HS-27A (cell line): ENCODE measurements around the gene EVI5L.
A peak's percentile ranks its signal among the peaks of the same experiment; 100 is the strongest.
"Not testable (repeated sequence)": the region's sequence is repeated elsewhere in the genome, so short reads cannot be mapped to it uniquely, and the experiment has no call there.

ENCODE experiments used
- DNase-seq: peaks from one replicate; pipeline ENCODE4 v3.0.0-alpha.2; 2012; ENCODE audit warnings: low read depth, missing footprints

Gene EVI5L

DNA sequence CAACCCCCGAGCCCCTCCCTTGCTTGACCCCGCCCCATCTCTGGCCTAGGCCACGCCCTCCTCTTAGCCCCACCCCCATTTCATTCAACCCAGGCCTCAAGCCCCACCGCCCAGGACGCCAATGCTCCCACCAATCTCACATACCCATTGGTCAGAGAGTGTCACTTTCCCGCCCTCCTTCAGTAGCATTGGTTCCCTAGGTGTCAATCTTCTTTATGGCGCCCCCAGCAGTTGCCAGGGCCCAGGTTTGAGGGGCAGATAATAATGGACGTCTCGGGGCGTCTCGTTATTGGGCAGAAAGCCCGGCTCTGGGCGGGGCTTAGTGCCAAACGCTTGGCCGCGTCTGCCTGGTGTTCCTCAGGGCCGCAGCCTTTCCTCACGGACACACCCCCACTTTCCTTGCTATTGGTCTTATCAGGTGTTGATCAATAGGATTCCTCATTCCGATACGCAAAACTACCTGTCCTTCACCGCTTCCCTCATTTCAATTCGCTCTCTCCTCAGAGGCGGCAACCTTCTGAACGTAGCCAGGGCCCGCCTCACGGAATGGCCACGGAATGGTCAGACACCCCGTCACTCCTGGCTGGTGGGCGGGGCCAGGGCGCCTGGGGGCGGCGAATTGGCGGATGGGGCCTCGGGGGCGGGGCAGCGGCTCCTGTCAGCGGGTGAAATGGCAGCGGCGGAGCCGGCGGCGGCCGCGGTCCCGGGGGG, at the start of gene EVI5L:
TSS of gene EVI5L (plus strand) at position 658 of the 711 bp plus-strand sequence. CDS start 16,325 bp downstream, outside the sequence.
- peak; percentile 99 for DNase-seq

GRCh38 chr19:7781157-7781556, 48.9 kb upstream of the EVI5L start:
- no peak for DNase-seq

DNA sequence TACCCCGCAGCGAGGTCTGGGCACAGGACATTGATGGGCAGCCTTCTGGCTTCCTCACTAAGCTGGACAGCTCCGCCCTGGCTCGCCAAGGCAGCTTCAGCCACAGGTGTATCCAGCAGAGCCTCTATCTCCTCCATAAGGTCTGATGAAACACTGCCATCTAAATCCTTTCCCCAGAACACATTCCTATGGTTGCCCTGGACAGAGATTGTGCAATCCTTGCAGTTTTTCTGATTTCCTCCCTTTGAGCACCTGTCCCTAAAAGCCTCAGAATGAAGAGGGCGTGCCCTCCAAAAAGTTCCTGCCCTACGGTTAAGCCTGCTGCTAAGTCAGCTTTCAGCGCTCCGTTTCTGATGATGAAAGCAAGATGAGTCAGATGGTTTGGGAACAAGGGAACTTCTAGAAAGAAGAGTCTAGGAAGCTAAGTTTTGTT, 46.0 kb upstream of the EVI5L start:
- DNase-seq = no peak

DNA sequence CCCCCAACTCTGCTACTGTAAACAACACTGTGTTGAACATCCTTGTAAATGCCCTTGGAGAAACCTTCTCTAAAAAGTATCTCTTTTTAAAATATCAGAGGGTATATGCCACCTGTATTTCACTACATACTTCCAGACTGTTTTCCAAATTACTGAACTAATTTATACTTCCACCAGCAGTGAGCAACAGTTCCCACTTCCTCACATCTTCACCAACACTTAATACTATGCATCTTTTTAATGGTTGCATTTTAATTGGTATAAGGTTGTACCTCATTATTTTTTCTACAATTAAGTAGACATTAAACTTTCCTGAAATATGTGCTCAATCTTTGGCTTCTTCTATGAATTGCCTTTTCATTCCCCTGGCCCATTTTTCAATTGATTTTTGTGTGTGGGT, 45.2 kb upstream of the EVI5L start:
- no peak for DNase-seq

DNA sequence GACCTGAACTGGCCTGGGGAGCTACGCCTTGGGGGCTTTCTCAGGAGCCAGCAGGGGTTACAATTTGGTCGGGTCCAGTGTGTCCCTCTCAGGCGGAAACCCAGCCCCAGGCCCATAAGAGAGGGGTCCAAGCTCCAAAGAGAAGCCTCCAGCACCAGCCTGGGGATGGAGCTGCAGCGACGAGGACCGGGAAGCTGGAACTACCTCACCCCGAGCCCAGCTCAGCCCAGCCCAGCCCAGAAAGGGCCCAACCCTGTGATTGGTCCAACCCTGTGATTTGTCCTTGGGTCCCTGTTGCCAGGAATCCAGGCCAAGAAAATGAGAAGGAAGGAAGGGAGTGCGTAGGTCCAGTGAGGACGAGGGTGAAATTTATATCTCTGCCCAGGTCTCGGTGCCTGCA, 42.9 kb upstream of the EVI5L start:
- DNase-seq = no peak

GRCh38 chr19:7787602-7788177, 42.3 kb upstream of the EVI5L start:
- no peak for DNase-seq

DNA sequence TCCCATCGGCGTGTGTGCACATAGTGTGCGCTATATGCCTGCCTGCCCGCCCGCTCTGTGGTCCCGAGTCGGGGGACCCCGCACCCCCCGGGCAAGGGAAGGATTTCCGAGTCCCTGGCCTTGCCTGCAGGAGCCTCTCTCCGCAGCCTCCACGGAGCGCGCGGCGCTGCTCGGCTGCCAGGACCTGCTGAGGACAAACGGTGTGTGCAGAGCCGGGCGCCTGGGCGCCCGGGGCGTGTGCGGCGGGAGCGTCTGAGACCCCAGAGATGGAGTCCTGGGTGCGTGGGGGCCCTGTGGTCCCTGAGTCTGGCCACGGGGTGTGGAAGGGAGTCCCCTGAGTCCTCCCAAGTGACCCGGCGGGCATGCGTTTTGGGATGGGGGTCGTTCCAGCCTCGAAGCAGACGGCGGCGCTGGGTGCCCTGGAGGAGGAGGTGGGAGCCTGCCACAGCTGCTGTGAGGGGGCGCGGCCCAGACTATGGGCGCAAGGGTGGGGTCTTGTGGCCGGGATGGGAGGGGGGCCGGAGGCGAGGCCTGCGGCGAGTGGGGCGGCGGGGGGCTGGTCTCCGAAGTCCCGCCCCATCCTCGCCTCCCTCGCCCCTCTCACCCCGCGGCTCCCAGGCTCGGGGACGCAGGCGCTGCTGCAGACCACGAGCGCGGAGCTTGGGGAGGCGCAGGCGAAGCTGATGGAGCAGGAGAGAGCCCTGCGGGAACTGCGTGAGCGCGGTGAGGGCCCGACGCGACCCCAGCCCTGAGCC, 41.7 kb upstream of the EVI5L start:
- DNase-seq = no peak

- no peak for DNase-seq
Measured at GRCh38 chr19:7788933-7789323, 41.1 kb upstream of the EVI5L start.

DNA sequence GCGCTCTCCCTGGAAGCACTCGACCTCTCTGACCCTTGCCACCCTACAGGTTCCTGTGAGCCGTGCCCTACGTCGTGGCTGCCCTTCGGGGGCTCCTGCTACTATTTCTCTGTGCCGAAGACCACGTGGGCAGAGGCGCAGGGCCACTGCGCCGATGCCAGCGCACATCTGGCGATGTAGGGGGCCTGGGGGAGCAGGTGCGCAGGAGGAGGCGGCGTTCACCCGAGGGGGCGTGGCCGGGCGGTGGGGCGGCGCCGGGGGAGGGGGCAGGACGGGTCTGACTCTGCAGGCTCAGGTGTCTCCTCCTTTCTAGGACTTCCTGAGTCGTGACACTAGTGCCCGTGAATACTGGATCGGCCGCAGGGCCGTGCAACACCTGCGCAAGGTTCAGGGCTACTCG, 40.6 kb upstream of the EVI5L start:
- no peak for DNase-seq

- no peak for DNase-seq
Measured at GRCh38 chr19:7790416-7790815, 39.6 kb upstream of the EVI5L start.

DNA sequence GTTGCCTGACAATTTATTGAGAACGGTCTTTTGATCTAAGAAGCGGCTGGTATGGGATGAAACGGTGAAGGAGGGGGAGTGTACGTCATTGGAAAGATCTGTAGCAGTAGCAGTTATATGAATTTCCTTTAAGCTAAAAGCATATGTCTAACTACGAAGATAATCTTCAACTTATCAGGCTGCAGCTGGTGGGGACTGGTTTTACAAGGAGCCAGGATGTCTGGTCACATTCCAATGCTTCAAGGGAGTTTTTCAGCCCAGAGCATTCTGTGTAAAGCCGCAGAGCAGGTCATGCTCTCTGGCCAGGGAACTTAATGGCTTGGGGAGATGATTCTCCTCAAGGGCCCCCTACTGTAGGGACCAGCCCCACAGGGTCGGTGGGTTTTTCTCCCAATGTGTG, 37.7 kb upstream of the EVI5L start:
- no peak for DNase-seq

DNA sequence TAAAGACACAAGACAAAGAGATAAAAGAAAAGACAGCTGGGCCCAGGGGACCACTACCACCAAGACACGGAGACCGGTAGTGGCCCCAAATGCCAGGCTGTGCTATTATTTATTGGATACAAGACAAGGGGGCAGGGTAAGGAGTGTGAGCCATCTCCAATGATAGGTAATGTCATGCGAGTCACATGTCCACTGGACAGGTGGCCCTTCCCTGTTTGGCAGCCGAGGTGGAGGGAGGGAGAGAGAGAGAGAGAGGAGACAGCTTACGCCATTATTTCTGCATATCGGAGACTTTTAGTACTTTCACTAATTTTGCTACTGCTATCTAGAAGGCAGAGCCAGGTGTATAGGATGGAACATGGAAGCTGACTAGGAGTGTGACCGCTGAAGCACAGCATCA, 37.3 kb upstream of the EVI5L start:
- not testable (repeated sequence) for DNase-seq

DNA sequence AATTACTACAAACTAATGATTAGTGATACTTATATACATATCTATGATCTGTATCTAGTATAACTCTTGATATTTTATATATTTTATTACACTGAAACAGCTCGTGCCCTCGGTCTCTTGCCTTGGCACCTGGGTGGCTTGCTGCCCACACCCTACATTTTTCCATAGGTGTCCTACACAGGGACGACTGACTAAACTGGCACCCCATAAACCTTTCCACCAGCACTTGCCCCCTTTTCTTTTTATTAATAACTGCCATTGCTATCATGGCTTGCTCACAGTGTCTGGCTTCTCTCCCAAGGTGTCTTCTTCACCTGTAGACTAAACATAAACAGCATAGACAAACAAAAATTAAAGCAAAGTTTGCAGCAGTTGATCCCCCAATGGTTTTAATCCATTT, 36.5 kb upstream of the EVI5L start:
- DNase-seq = no peak

DNA sequence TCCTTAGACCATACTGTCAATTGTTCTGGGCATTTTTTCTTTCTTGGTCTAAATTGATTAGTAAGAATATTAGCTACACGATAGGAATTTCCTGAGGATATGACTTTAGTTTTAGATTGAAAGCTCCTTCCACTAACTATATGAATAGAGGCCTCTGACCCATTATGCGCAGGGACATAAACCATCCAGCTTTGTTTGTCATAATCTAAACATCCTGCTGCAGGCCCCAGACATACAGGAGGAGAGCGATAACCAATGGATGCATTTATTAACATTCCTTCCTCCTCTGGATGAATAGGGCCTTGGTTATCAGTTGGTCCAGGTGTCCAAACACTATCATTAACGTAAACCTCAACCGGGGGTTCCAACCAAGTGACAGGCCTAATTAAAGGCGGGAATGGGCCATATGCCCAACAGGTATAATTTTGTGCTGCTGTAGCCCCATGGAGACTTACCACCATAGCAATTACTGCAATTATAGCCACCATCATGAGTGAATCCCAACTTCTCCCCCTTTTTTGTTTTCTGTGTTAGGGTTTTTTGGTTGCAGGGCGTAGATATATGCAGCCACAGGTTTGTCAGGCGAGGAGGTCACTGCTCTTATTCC, 34.4 kb upstream of the EVI5L start:
- DNase-seq = no peak

- DNase-seq = peak; percentile 15
Measured at GRCh38 chr19:7799640-7800355, 30.2 kb upstream of the EVI5L start.

GRCh38 chr19:7801020-7801570, 28.9 kb upstream of the EVI5L start:
- no peak for DNase-seq

DNA sequence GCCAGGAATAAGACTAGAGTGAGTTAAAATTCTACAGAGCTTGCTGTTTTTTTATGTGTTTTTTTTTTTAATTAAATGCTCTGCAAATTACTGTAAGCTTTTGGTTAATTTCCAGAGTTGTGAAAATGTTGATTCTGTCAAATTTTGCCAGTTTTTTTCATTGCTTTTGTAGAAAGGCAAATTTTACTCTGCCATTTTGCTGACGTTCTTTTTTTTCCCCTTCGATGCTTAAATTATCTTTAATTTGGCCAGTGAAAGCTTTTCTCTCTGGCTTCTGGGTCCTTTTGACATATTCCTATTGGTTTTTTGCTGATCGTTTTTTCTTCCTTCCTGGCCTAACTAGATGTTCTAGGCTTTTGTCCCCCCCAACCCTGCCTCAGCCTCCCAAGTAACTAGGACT, 23.8 kb upstream of the EVI5L start:
- DNase-seq = no peak

GRCh38 chr19:7806876-7807275, 23.1 kb upstream of the EVI5L start:
- no peak for DNase-seq

GRCh38 chr19:7808108-7808507, 21.9 kb upstream of the EVI5L start:
- DNase-seq = no peak

GRCh38 chr19:7811989-7812388, 18.0 kb upstream of the EVI5L start:
- DNase-seq = no peak

GRCh38 chr19:7815325-7815724, 14.7 kb upstream of the EVI5L start:
- no peak for DNase-seq

- DNase-seq = not testable (repeated sequence)
Measured at GRCh38 chr19:7816040-7816439, 14.0 kb upstream of the EVI5L start.
